ENCODE measurements around the gene PLCD3. TPM values are rescaled to one million over a fixed set of nuclear protein-coding genes. Genes with fewer than 3 reads are reported as not detected.
A peak's percentile ranks its signal among the peaks of the same experiment; 100 is the strongest.

The PLCD3 gene
- total and polyA plus RNA-seq, 2 of the 13 experiments (the other 11 are each of a cell fraction or from before 2014, with no cell fraction given) = 11.3 to 39.1 TPM

DNA sequence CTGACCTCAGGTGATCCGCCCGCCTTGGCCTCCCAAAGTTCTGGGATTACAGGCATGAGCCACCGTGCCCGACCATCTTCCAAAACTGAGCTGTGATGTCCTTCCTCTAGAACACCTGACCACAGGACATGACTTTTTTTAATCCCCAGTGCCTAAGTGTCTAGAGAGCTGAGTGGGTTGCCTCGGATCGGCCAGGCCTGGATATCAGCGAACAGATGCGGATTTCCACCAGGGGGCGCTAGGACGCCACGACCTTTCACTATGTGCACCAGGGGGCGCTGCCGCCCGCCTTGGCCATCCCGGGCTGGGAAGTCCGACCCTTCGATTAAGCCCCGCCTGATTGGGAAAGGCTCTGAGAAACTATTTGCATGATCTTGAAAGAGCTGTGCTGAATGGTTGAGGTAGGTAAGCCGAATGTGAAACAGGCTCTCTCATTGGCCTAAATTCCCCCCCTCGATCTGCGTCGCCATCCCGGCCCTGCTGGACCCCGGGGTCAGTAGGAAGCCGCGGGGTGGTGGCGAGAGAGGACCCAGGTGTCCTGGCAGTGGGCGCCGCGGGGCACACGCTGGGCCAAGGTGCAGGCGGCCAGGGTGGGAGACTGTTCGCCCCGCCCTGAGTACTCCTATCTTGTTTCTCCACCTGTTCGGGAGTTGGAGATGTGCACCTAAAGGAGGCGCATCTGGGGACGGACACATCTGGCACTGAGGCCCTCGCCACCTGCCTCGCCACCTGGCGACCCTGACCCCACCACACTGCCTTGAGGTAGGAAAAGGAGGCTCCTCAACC is 3.1 kb upstream of the PLCD3 start, which contains the start of gene ACBD4 (continued):
- TF ChIP-seq KLF16 (CRISPR knock-in tag; IDR thresholded peaks at IDR 0.05) = peak in 1 of 2 experiments; percentile 90; a peak in 1 of 4 replicates
- peak; percentile 65; the same call in 1 of the 2 replicates for TF ChIP-seq ZNF337 (CRISPR knock-in tag; IDR thresholded peaks at IDR 0.05; ENCODE audit: borderline replicate concordance, low read depth)
- peak; percentile 84 for TF ChIP-seq DMAP1 (CRISPR knock-in tag; IDR thresholded peaks at IDR 0.05)
- peak; percentile 79 for TF ChIP-seq GABPB1 (CRISPR knock-in tag; IDR thresholded peaks at IDR 0.05)
- peak; percentile 81 for TF ChIP-seq TBL1XR1 (IDR thresholded peaks at IDR 0.05; ENCODE audit: borderline replicate concordance, low read length, partially characterized antibody)
- no peak for TF ChIP-seq PRPF4 (IDR thresholded peaks at IDR 0.05; ENCODE audit: low read depth, low read length, poor library complexity, severe bottlenecking)
- TF ChIP-seq KLF13 (CRISPR knock-in tag; IDR thresholded peaks at IDR 0.05) = peak; percentile 77; the same call in 1 of the 2 replicates
- TF ChIP-seq RBAK (CRISPR knock-in tag; IDR thresholded peaks at IDR 0.05) = no peak
- no peak for TF ChIP-seq ZNF10 (CRISPR knock-in tag; IDR thresholded peaks at IDR 0.05; ENCODE audit: borderline replicate concordance, low read depth)
- no peak for TF ChIP-seq SETDB1 (CRISPR knock-in tag; IDR thresholded peaks at IDR 0.05; ENCODE audit: borderline replicate concordance)
- peak; percentile 88 for TF ChIP-seq MYC (CRISPR knock-in tag; IDR thresholded peaks at IDR 0.05; ENCODE audit: borderline replicate concordance)
- peak; percentile 71; the same call in 1 of the 2 replicates for TF ChIP-seq ZZZ3 (CRISPR knock-in tag; IDR thresholded peaks at IDR 0.05; ENCODE audit: borderline replicate concordance)
- TF ChIP-seq, protein P1, sequence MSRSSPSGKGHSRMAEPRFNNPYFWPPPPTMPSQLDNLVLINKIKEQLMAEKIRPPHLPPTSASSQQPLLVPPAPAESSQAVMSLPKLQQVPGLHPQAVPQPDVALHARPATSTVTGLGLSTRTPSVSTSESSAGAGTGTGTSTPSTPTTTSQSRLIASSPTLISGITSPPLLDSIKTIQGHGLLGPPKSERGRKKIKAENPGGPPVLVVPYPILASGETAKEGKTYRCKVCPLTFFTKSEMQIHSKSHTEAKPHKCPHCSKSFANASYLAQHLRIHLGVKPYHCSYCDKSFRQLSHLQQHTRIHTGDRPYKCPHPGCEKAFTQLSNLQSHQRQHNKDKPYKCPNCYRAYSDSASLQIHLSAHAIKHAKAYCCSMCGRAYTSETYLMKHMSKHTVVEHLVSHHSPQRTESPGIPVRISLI (CRISPR knock-in tag; IDR thresholded peaks at IDR 0.05; ENCODE audit: borderline replicate concordance) = peak; percentile 67; the same call in 1 of the 2 replicates
- no peak for TF ChIP-seq PCBP2 (optimal IDR thresholded peaks at IDR 0.05; ENCODE audit: low read depth, low read length, poor library complexity, severe bottlenecking)
- 0 out of 2 replicates have a peak, but pooled peaks have one; percentile 23 for TF ChIP-seq ZSCAN20 (CRISPR knock-in tag; IDR thresholded peaks at IDR 0.05; ENCODE audit: borderline replicate concordance)
- peak; percentile 90 for TF ChIP-seq THAP11 (CRISPR knock-in tag; IDR thresholded peaks at IDR 0.05)
- TF ChIP-seq ZNF670 (CRISPR knock-in tag; IDR thresholded peaks at IDR 0.05; ENCODE audit: borderline replicate concordance) = peak; percentile 93; the same call in 1 of the 2 replicates
- TF ChIP-seq PAWR (CRISPR knock-in tag; IDR thresholded peaks at IDR 0.05; ENCODE audit: borderline replicate concordance) = peak; percentile 60; the same call in 1 of the 2 replicates
- TF ChIP-seq ZNF34 (CRISPR knock-in tag; IDR thresholded peaks at IDR 0.05; ENCODE audit: borderline replicate concordance) = 0 out of 2 replicates have a peak, but pooled peaks have one; percentile 53
- TF ChIP-seq XRCC5 (optimal IDR thresholded peaks at IDR 0.05; ENCODE audit: low read length) = peak; percentile 99
- TF ChIP-seq ZKSCAN1 (IDR thresholded peaks at IDR 0.05; ENCODE audit: low read length) = no peak
- TF ChIP-seq HNRNPLL (IDR thresholded peaks at IDR 0.05; ENCODE audit: low read depth, low read length, poor library complexity, severe bottlenecking) = peak; percentile 34
